Myocyte (in vitro differentiated cells): Measurements from ENCODE around the gene APOL5. TPM values are rescaled to one million over a fixed set of nuclear protein-coding genes. Genes with fewer than 3 reads are reported as not detected.

Source experiments
- DNase-seq: peaks from one replicate; pipeline ENCODE4 v3.0.0-alpha.2; 2012; ENCODE audit warnings: low read depth
- total RNA-seq: library from RNA; depleted of rRNA; stranded (reverse); fragments of >200 nt; gene quantifications from 2 replicates; pipeline ENCODE4 v1.2.3, GENCODE V29; 2014

Gene APOL5
- total RNA-seq, 1 donor from 2014 or later = 1.1 TPM

- no peak for DNase-seq
Observed at GRCh38 chr22:35740616-35741015, 22.9 kb downstream of the APOL5 start.

- DNase-seq = peak; percentile 94
Observed at GRCh38 chr22:35742342-35743100, 24.8 kb downstream of the APOL5 start.

GRCh38 chr22:35743326-35743860 lies 25.7 kb downstream of the APOL5 start:
- peak; percentile 28 for DNase-seq

- no peak for DNase-seq
Observed at GRCh38 chr22:35746248-35746647, 28.6 kb downstream of the APOL5 start.

GRCh38 chr22:35746946-35747703 lies 29.5 kb downstream of the APOL5 start:
- peak; percentile 39 for DNase-seq

- DNase-seq = peak; percentile 53
Observed at GRCh38 chr22:35749808-35750207, 32.1 kb downstream of the APOL5 start.

GRCh38 chr22:35752006-35752862 lies 34.6 kb downstream of the APOL5 start:
- DNase-seq = no peak

GRCh38 chr22:35752863-35753189 lies 35.2 kb downstream of the APOL5 start:
- no peak for DNase-seq

- DNase-seq = no peak
Observed at GRCh38 chr22:35754761-35755160, 37.1 kb downstream of the APOL5 start.

GRCh38 chr22:35756722-35757121 lies 39.0 kb downstream of the APOL5 start:
- no peak for DNase-seq

- no peak for DNase-seq
Observed at GRCh38 chr22:35758394-35758793, 40.7 kb downstream of the APOL5 start.

GRCh38 chr22:35761037-35761436 lies 43.4 kb downstream of the APOL5 start:
- no peak for DNase-seq

GRCh38 chr22:35766654-35767580 lies 49.2 kb downstream of the APOL5 start:
- DNase-seq = peak; percentile 90

- DNase-seq = peak; percentile 30
Observed at GRCh38 chr22:35769974-35770373, 52.3 kb downstream of the APOL5 start.

GRCh38 chr22:35775339-35775738 lies 57.7 kb downstream of the APOL5 start:
- DNase-seq = no peak

GRCh38 chr22:35777335-35777975 lies 59.8 kb downstream of the APOL5 start:
- no peak for DNase-seq
